B cell (primary cell): ENCODE data around the gene S1PR3. TPM values are rescaled to one million over a fixed set of nuclear protein-coding genes. Genes with fewer than 3 reads are reported as not detected.

Experiments used
- ATAC-seq: fragments of 200-7000 bp; cut with Tn5 transposase; one replicate; pipeline ENCODE4 v1.10.0; 2021; ENCODE audit warnings: low read depth, mild to moderate bottlenecking, moderate number of reproducible peaks, moderate library complexity
- CTCF ChIA-PET: fragments of 350-600 bp; sonication (Branson Sonifier 250); formaldehyde crosslinking; loops from one replicate; lab custom pipeline; 2021; ENCODE audit warnings: antibody characterized with exemption, inconsistent platforms; lab: Charles Lee
- POLR2A ChIA-PET: fragments of 350-600 bp; sonication (Branson Sonifier 250); formaldehyde crosslinking; loops from one replicate; lab custom pipeline; 2021; ENCODE audit warnings: antibody characterized with exemption; lab: Charles Lee
- DNase-seq: peaks from one replicate; pipeline ENCODE4 v3.0.0; 2013
- H2AFZ ChIP-seq: 2 replicates; pipeline ENCODE4 v1.6.1; 2012; ENCODE audit warnings: mild to moderate bottlenecking, low read depth, low read length; ENCODE audit not compliant: insufficient read depth, poor library complexity, severe bottlenecking
- H3K27ac ChIP-seq, 2 donors: 1 replicate in 1 of 2; 2 replicates in 1 of 2; pipeline ENCODE4 v1.5.1; 2012 to 2013; ENCODE audit warnings: low read length in 2 of 2, mild to moderate bottlenecking in 2 of 2, moderate library complexity in 1 of 2
- H3K27me3 ChIP-seq, 4 experiments: fragments of 200-600 bp in 1 of 4; sonication (generic) in 1 of 4; replicated peaks in 1 of 4; 1 replicate in 2 of 4; 2 replicates in 2 of 4; pipeline versions ENCODE4 v1.6.1 to v1.7.0; 2013 to 2016; ENCODE audit warnings: low read length in 3 of 4, mild to moderate bottlenecking in 2 of 4, mixed read lengths in 1 of 4, moderate library complexity in 1 of 4; ENCODE audit not compliant: insufficient read depth in 4 of 4, control insufficient read depth in 3 of 4; ENCODE audit errors: control extremely low read depth in 1 of 4
- H3K36me3 ChIP-seq, 2 experiments: replicated peaks in 1 of 2; 1 replicate in 1 of 2; 2 replicates in 1 of 2; pipeline versions ENCODE4 v1.6.1 to v1.7.1; 2013; ENCODE audit warnings: low read length in 1 of 2; ENCODE audit not compliant: insufficient read depth in 2 of 2, control insufficient read depth in 1 of 2; ENCODE audit errors: control extremely low read depth in 1 of 2, extremely low read depth in 1 of 2
- H3K4me1 ChIP-seq, 2 donors: fragments of 200-600 bp in 1 of 2; sonication (generic) in 1 of 2; 1 replicate in 1 of 2; 2 replicates in 1 of 2; pipeline versions ENCODE4 v1.5.1 to v1.6.1; 2013 to 2017; ENCODE audit warnings: low read length in 2 of 2; ENCODE audit not compliant: control insufficient read depth in 2 of 2, insufficient read depth in 2 of 2
- H3K4me2 ChIP-seq: replicated peaks from 2 replicates; pipeline ENCODE3; 2012; ENCODE audit warnings: mild to moderate bottlenecking, low read depth, low read length; ENCODE audit not compliant: poor library complexity, severe bottlenecking
- H3K4me3 ChIP-seq, 5 experiments: fragments of 200-600 bp in 1 of 5; sonication (generic) in 1 of 5; 1 replicate in 3 of 5; 2 replicates in 2 of 5; pipeline versions ENCODE4 v1.5.1 to v1.7.0; 2011 to 2016; ENCODE audit warnings: low read length in 4 of 5, mild to moderate bottlenecking in 4 of 5, low read depth in 2 of 5, control low read depth in 1 of 5, moderate library complexity in 1 of 5; ENCODE audit not compliant: insufficient read depth in 1 of 5; ENCODE audit errors: control extremely low read depth in 1 of 5, extremely low read depth in 1 of 5
- H3K79me2 ChIP-seq: fragments of 200-600 bp; sonication (generic); one replicate; pipeline ENCODE4 v1.6.0; 2016; ENCODE audit warnings: low read length; ENCODE audit not compliant: control insufficient read depth, insufficient read depth
- H3K9ac ChIP-seq: fragments of 200-600 bp; sonication (generic); 2 replicates; pipeline ENCODE4 v1.6.1; 2017; ENCODE audit warnings: mild to moderate bottlenecking, low read length, moderate library complexity
- H3K9me3 ChIP-seq, 3 donors: one replicate each; pipeline versions ENCODE4 v1.6.1 to v1.7.1; 2013; ENCODE audit warnings: low read length in 2 of 3; ENCODE audit not compliant: control insufficient read depth in 2 of 3, insufficient read depth in 1 of 3; ENCODE audit errors: control extremely low read depth in 1 of 3
- H4K20me1 ChIP-seq: 2 replicates; pipeline ENCODE4 v1.6.0; 2012; ENCODE audit warnings: mild to moderate bottlenecking, low read length; ENCODE audit not compliant: insufficient read depth, control insufficient read depth, poor library complexity, severe bottlenecking
- H3K27ac Mint-ChIP-seq: one replicate; pipeline ENCODE4 v1.8.0; 2021; ENCODE audit warnings: mixed read lengths
- H3K27me3 Mint-ChIP-seq: one replicate; pipeline ENCODE4 v1.8.0; 2021; ENCODE audit warnings: mixed read lengths
- H3K4me1 Mint-ChIP-seq: one replicate; pipeline ENCODE4 v1.8.0; 2021; ENCODE audit warnings: mixed read lengths
- H3K4me3 Mint-ChIP-seq: one replicate; pipeline ENCODE4 v1.8.0; 2021; ENCODE audit warnings: mixed read lengths
- H3K9me3 Mint-ChIP-seq: one replicate; pipeline ENCODE4 v1.8.0; 2022; ENCODE audit warnings: mixed read lengths; ENCODE audit not compliant: insufficient read depth
- CTCF ChIP-seq: fragments of 200-600 bp; IDR thresholded peaks from one replicate; pipeline ENCODE4 v1.8.0; 2022; ENCODE audit warnings: antibody characterized with exemption, mild to moderate bottlenecking
- EZH2 ChIP-seq: IDR thresholded peaks from 2 replicates; pipeline ENCODE4 v1.6.1; 2012; ENCODE audit warnings: borderline replicate concordance, low read depth, mild to moderate bottlenecking, moderate library complexity, low read length; ENCODE audit not compliant: insufficient read depth, poor library complexity, severe bottlenecking
- WGBS: methylation state at CpG from one replicate; pipeline ENCODE4 v1.1.5; 2013; ENCODE audit warnings: missing lambda C conversion rate; ENCODE audit not compliant: insufficient coverage; 5-methylcytosine and 5-hydroxymethylcytosine counted together
- intact Hi-C: fragments of 100-400 bp; cut with micrococcal nuclease; formaldehyde crosslinking; loops from one replicate; pipeline ENCODE4 v1.10.0; 2022
- polyA plus RNA-seq: library from polyadenylated mRNA; depleted of rRNA; stranded (reverse); fragments of >200 nt; gene quantifications from 2 replicates; pipeline ENCODE4 v1.2.3, GENCODE V29; 2012
- total RNA-seq, 2 donors: library from RNA; stranded (reverse); fragments of 120-200 nt in 1 of 2; gene quantifications; 1 replicate in 1 of 2; 2 replicates in 1 of 2; pipeline versions ENCODE4 v1.2.3 to v1.2.4, GENCODE V29; 2013 to 2022

The S1PR3 gene
- total and polyA plus RNA-seq, 2 donors (not counting 1 experiment from before 2014, with no cell fraction given) = 0.25 TPM; not detected in 1

- no peak for DNase-seq
- no peak for ATAC-seq
- ChIA-PET POLR2A (no interaction called here), CTCF (no interaction called here)
- H3K4me3 Mint-ChIP-seq = no peak overlapping the region
- no peaks in the 10 kb centered on the region for H3K79me2 ChIP-seq
- H3K27ac ChIP-seq = no peak overlapping the region
- no peaks in the 10 kb centered on the region for H3K4me1 Mint-ChIP-seq
- no peak overlapping the region for H3K27ac Mint-ChIP-seq
- no peaks in the 10 kb centered on the region for H3K27me3 ChIP-seq
- H3K4me1 ChIP-seq = no peaks in the 10 kb centered on the region
- H3K9me3 Mint-ChIP-seq = peaks cover 13% of the 10 kb centered on the region
- no peak overlapping the region for H3K4me3 ChIP-seq
- H3K9me3 ChIP-seq = peaks cover 5 to 11% (median 9%) of the 10 kb centered on the region in 3 donors
- no peaks in the 10 kb centered on the region for H4K20me1 ChIP-seq
- H3K4me2 ChIP-seq = no peak overlapping the region
- peaks cover 7% of the 10 kb centered on the region for H3K27me3 Mint-ChIP-seq
- intact Hi-C loops = loop anchor here (2.0 kb wide), 1 partner anchor 73 kb away; no protein-coding TSS in a partner anchor
- no peak overlapping the region for H2AFZ ChIP-seq
- H3K36me3 ChIP-seq = no peaks in the 10 kb centered on the region
- no peak overlapping the region for H3K9ac ChIP-seq
- TF ChIP-seq CTCF = no peak
- no peak for TF ChIP-seq EZH2
Measured at GRCh38 chr9:89025553-89025952, 34.3 kb downstream of the S1PR3 start.

GRCh38 chr9:89026876-89027275 is 35.6 kb downstream of the S1PR3 start:
- H3K27ac Mint-ChIP-seq = no peak overlapping the region
- Histone ChIP-seq H3K4me1 (no peaks in the 10 kb centered on the region), H3K4me3 (no peak overlapping the region), H3K27me3 (no peaks in the 10 kb centered on the region), H2AFZ (no peak overlapping the region), H4K20me1 (no peaks in the 10 kb centered on the region), H3K4me2 (no peak overlapping the region), H3K9ac (no peak overlapping the region), H3K36me3 (no peaks in the 10 kb centered on the region), H3K27ac (no peak overlapping the region), H3K9me3 (peaks cover 5 to 11% (median 9%) of the 10 kb centered on the region in 3 donors), H3K79me2 (no peaks in the 10 kb centered on the region)
- H3K4me1 Mint-ChIP-seq = no peaks in the 10 kb centered on the region
- intact Hi-C loops = no loop called here
- TF ChIP-seq EZH2 = no peak
- no peak for TF ChIP-seq CTCF
- no peak overlapping the region for H3K4me3 Mint-ChIP-seq
- ChIA-PET POLR2A (no interaction called here), CTCF (no interaction called here)
- peaks cover 13% of the 10 kb centered on the region for H3K9me3 Mint-ChIP-seq
- H3K27me3 Mint-ChIP-seq = peaks cover 7% of the 10 kb centered on the region
- 17% methylated on average over 2 of the region's 3 CpGs for WGBS
- no peak for DNase-seq
- ATAC-seq = no peak
